HUES6 (cell line): ENCODE results near the gene IL3.
"Not testable (repeated sequence)": the region's sequence is repeated elsewhere in the genome, so short reads cannot be mapped to it uniquely, and the experiment has no call there.

Source experiments
- H3K27ac ChIP-seq: 2 replicates; pipeline ENCODE4 v1.7.0; 2013; ENCODE audit warnings: low read depth, mild to moderate bottlenecking, low read length, inconsistent platforms
- H3K27me3 ChIP-seq: 2 replicates; pipeline ENCODE4 v1.6.1; 2013; ENCODE audit warnings: low read length; ENCODE audit not compliant: control insufficient read depth, insufficient read depth
- H3K36me3 ChIP-seq: 2 replicates; pipeline ENCODE4 v1.6.1; 2013; ENCODE audit warnings: low read length; ENCODE audit not compliant: control insufficient read depth, insufficient read depth
- H3K4me1 ChIP-seq: 2 replicates; pipeline ENCODE4 v1.6.1; 2013; ENCODE audit warnings: low read length; ENCODE audit not compliant: control insufficient read depth, insufficient read depth
- H3K4me3 ChIP-seq: 2 replicates; pipeline ENCODE4 v1.5.1; 2013; ENCODE audit warnings: low read depth, low read length
- H3K9ac ChIP-seq: one replicate; pipeline ENCODE4 v1.6.1; 2013; ENCODE audit warnings: mild to moderate bottlenecking, low read length
- H3K9me3 ChIP-seq: 2 replicates; pipeline ENCODE4 v1.6.1; 2013; ENCODE audit warnings: low read depth, low read length; ENCODE audit not compliant: control insufficient read depth, insufficient read depth

Gene IL3

GRCh38 chr5:132105688-132106087 lies 45.2 kb downstream of the IL3 start:
- no peaks in the 10 kb centered on the region for H3K27me3 ChIP-seq
- H3K27ac ChIP-seq: no peak overlapping the region
- H3K4me3 ChIP-seq: no peak overlapping the region
- H3K36me3 ChIP-seq: no peaks in the 10 kb centered on the region
- no peaks in the 10 kb centered on the region for H3K9me3 ChIP-seq
- no peaks in the 10 kb centered on the region for H3K4me1 ChIP-seq
- H3K9ac ChIP-seq: no peak overlapping the region

GRCh38 chr5:132108495-132108894 lies 48.0 kb downstream of the IL3 start:
- H3K27me3 ChIP-seq, H3K36me3 ChIP-seq, H3K4me1 ChIP-seq, H3K27ac ChIP-seq, H3K4me3 ChIP-seq, H3K9me3 ChIP-seq, H3K9ac ChIP-seq: not testable (repeated sequence)

- not testable (repeated sequence) for H3K36me3 ChIP-seq, H3K4me3 ChIP-seq, H3K9me3 ChIP-seq, H3K27me3 ChIP-seq, H3K27ac ChIP-seq, H3K4me1 ChIP-seq, H3K9ac ChIP-seq
Measured at GRCh38 chr5:132108957-132109356, 48.5 kb downstream of the IL3 start.

- H3K27me3 ChIP-seq: no peaks in the 10 kb centered on the region
- H3K27ac ChIP-seq: no peak overlapping the region
- H3K4me3 ChIP-seq: no peak overlapping the region
- no peak overlapping the region for H3K9ac ChIP-seq
- no peaks in the 10 kb centered on the region for H3K4me1 ChIP-seq
- H3K36me3 ChIP-seq: no peaks in the 10 kb centered on the region
- no peaks in the 10 kb centered on the region for H3K9me3 ChIP-seq
Measured at GRCh38 chr5:132109494-132110053, 49.1 kb downstream of the IL3 start.

GRCh38 chr5:132110195-132110594 lies 49.7 kb downstream of the IL3 start:
- H3K4me3 ChIP-seq: no peak overlapping the region
- H3K27ac ChIP-seq: no peak overlapping the region
- no peaks in the 10 kb centered on the region for H3K36me3 ChIP-seq
- H3K4me1 ChIP-seq: no peaks in the 10 kb centered on the region
- H3K9me3 ChIP-seq: no peaks in the 10 kb centered on the region
- no peak overlapping the region for H3K9ac ChIP-seq
- H3K27me3 ChIP-seq: no peaks in the 10 kb centered on the region

- H3K9me3 ChIP-seq: no peaks in the 10 kb centered on the region
- H3K36me3 ChIP-seq: no peaks in the 10 kb centered on the region
- no peaks in the 10 kb centered on the region for H3K27me3 ChIP-seq
- no peak overlapping the region for H3K4me3 ChIP-seq
- no peak overlapping the region for H3K9ac ChIP-seq
- H3K27ac ChIP-seq: no peak overlapping the region
- H3K4me1 ChIP-seq: no peaks in the 10 kb centered on the region
Measured at GRCh38 chr5:132110930-132111329, 50.5 kb downstream of the IL3 start.

GRCh38 chr5:132112111-132112510 lies 51.7 kb downstream of the IL3 start:
- Histone ChIP-seq H3K9me3 (no peaks in the 10 kb centered on the region), H3K4me1 (0 out of 2 replicates have a peak, but pooled peaks cover 6% of the 10 kb centered on the region), H3K4me3 (no peak overlapping the region), H3K27ac (no peak overlapping the region), H3K27me3 (no peaks in the 10 kb centered on the region), H3K9ac (no peak overlapping the region), H3K36me3 (no peaks in the 10 kb centered on the region)
